ENCODE data around the gene PRG2.

GRCh38 chr11:57368845-57369232 lies 21.6 kb downstream of the PRG2 start:
- TF ChIP-seq, protein P1, sequence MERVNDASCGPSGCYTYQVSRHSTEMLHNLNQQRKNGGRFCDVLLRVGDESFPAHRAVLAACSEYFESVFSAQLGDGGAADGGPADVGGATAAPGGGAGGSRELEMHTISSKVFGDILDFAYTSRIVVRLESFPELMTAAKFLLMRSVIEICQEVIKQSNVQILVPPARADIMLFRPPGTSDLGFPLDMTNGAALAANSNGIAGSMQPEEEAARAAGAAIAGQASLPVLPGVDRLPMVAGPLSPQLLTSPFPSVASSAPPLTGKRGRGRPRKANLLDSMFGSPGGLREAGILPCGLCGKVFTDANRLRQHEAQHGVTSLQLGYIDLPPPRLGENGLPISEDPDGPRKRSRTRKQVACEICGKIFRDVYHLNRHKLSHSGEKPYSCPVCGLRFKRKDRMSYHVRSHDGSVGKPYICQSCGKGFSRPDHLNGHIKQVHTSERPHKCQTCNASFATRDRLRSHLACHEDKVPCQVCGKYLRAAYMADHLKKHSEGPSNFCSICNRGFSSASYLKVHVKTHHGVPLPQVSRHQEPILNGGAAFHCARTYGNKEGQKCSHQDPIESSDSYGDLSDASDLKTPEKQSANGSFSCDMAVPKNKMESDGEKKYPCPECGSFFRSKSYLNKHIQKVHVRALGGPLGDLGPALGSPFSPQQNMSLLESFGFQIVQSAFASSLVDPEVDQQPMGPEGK (CRISPR knock-in tag; IDR thresholded peaks at IDR 0.05; ENCODE audit: borderline replicate concordance) = no peak
- TF ChIP-seq TOX (CRISPR knock-in tag; IDR thresholded peaks at IDR 0.05; ENCODE audit: borderline replicate concordance) = no peak
